ENCODE results near the gene TSPY4. TPM values are rescaled to one million over a fixed set of nuclear protein-coding genes. Genes with fewer than 3 reads are reported as not detected.
"Not testable (repeated sequence)": the region's sequence is repeated elsewhere in the genome, so short reads cannot be mapped to it uniquely, and the experiment has no call there.

The TSPY4 gene, protein sequence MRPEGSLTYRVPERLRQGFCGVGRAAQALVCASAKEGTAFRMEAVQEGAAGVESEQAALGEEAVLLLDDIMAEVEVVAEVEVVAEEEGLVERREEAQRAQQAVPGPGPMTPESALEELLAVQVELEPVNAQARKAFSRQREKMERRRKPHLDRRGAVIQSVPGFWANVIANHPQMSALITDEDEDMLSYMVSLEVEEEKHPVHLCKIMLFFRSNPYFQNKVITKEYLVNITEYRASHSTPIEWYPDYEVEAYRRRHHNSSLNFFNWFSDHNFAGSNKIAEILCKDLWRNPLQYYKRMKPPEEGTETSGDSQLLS
- not detected in 2 replicates for total RNA-seq (ENCODE audit: low replicate concordance)
- long read RNA-seq, result 0 reads

DNA sequence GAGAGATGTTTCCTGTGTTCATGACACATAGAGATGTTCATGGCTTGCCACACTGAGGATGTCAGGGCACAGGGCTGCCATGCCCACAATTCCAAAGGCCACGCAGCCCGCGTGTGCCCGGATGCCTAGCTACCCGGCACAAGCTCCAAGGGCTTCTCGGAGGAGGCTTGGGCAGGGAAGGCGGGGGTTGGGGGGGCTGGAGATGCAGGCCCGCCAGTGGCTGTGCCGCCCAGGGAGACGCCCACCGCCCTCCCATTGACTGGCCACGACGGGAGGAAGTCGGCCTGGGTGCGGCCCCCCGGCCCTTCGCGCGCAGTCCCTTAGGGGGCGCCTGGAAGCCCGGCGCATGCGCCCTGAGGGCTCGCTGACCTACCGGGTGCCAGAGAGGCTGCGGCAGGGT, at the start of gene TSPY4:
Gene TSPY4 (plus strand): TSS at position 301 of the 400 bp plus-strand sequence. CDS start 46 bp downstream, at position 347.
- H3K9me3 Mint-ChIP-seq; H3K36me3 Mint-ChIP-seq; H3K4me3 Mint-ChIP-seq; DNase-seq (ENCODE audit: extremely low spot score, unreplicated experiment); H3K4me1 Mint-ChIP-seq (ENCODE audit: unreplicated experiment); H3K27ac Mint-ChIP-seq; H3K27me3 Mint-ChIP-seq: not testable (repeated sequence)

DNA sequence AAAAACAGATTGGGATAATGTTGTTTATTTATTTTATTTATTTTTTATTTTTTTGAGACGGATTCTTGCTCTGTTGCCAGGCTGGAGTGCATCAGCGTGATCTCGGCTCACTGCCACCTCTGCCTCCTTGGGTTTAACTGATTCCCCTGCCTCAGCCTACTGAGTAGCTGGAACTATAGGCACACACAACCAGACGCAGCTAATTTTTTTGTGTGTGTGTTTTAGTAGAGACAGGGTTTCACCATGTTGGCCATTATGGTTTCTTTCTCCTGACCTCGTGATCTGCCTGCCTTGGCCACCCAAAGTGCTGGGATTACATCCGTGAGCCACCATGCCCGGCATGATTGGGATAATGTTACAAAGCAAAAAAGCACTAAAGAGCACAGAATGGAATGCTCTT, 16.3 kb upstream of the TSPY4 start:
- TF ChIP-seq, protein P1, sequence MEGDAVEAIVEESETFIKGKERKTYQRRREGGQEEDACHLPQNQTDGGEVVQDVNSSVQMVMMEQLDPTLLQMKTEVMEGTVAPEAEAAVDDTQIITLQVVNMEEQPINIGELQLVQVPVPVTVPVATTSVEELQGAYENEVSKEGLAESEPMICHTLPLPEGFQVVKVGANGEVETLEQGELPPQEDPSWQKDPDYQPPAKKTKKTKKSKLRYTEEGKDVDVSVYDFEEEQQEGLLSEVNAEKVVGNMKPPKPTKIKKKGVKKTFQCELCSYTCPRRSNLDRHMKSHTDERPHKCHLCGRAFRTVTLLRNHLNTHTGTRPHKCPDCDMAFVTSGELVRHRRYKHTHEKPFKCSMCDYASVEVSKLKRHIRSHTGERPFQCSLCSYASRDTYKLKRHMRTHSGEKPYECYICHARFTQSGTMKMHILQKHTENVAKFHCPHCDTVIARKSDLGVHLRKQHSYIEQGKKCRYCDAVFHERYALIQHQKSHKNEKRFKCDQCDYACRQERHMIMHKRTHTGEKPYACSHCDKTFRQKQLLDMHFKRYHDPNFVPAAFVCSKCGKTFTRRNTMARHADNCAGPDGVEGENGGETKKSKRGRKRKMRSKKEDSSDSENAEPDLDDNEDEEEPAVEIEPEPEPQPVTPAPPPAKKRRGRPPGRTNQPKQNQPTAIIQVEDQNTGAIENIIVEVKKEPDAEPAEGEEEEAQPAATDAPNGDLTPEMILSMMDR (conservative IDR thresholded peaks at IDR 0.05), result no peak
- no peaks in the 10 kb centered on the region for H3K36me3 Mint-ChIP-seq
- no peak overlapping the region for H3K4me3 Mint-ChIP-seq
- no peaks in the 10 kb centered on the region for H3K9me3 Mint-ChIP-seq
- no peaks in the 10 kb centered on the region for H3K4me1 Mint-ChIP-seq (ENCODE audit: unreplicated experiment)
- H3K27ac Mint-ChIP-seq, result no peak overlapping the region
- no peaks in the 10 kb centered on the region for H3K27me3 Mint-ChIP-seq
- DNase-seq (ENCODE audit: extremely low spot score, unreplicated experiment), result no peak

DNA sequence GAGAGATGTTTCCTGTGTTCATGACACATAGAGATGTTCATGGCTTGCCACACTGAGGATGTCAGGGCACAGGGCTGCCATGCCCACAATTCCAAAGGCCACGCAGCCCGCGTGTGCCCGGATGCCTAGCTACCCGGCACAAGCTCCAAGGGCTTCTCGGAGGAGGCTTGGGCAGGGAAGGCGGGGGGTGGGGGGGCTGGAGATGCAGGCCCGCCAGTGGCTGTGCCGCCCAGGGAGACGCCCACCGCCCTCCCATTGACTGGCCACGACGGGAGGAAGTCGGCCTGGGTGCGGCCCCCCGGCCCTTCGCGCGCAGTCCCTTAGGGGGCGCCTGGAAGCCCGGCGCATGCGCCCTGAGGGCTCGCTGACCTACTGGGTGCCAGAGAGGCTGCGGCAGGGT, 20.2 kb downstream of the TSPY4 start, which contains the start of gene TSPY8:
Gene TSPY8 (plus strand): TSS at position 301 of the 400 bp plus-strand sequence. CDS start 46 bp downstream, at position 347.
- H3K4me3 Mint-ChIP-seq; H3K4me1 Mint-ChIP-seq (ENCODE audit: unreplicated experiment); H3K9me3 Mint-ChIP-seq; DNase-seq (ENCODE audit: extremely low spot score, unreplicated experiment); H3K36me3 Mint-ChIP-seq; H3K27ac Mint-ChIP-seq; H3K27me3 Mint-ChIP-seq: not testable (repeated sequence)

Other genes with a start within 250 kb of the TSPY4 start
- gene TSPY8, start 20.3 kb downstream of the TSPY4 start, total RNA-seq (ENCODE audit: low replicate concordance), result not detected in 2 replicates
- gene TSPY3, start 61.0 kb downstream of the TSPY4 start, total RNA-seq (ENCODE audit: low replicate concordance), result not detected in 2 replicates
- not detected in 2 replicates for gene TSPY1, start 129.5 kb downstream of the TSPY4 start, total RNA-seq (ENCODE audit: low replicate concordance)
- gene TSPY9, start 149.8 kb downstream of the TSPY4 start, total RNA-seq (ENCODE audit: low replicate concordance), result not detected in 2 replicates
- gene TSPY10, start 190.4 kb downstream of the TSPY4 start, total RNA-seq (ENCODE audit: low replicate concordance), result not detected in 2 replicates

Data from type B pancreatic cell (in vitro differentiated cells).